HUES6 (cell line): ENCODE results near the gene TMEM52.

Experiments used
- H3K27ac ChIP-seq: 2 replicates; pipeline ENCODE4 v1.7.0; 2013; ENCODE audit warnings: low read depth, mild to moderate bottlenecking, low read length, inconsistent platforms
- H3K27me3 ChIP-seq: 2 replicates; pipeline ENCODE4 v1.6.1; 2013; ENCODE audit warnings: low read length; ENCODE audit not compliant: control insufficient read depth, insufficient read depth
- H3K36me3 ChIP-seq: 2 replicates; pipeline ENCODE4 v1.6.1; 2013; ENCODE audit warnings: low read length; ENCODE audit not compliant: control insufficient read depth, insufficient read depth
- H3K4me1 ChIP-seq: 2 replicates; pipeline ENCODE4 v1.6.1; 2013; ENCODE audit warnings: low read length; ENCODE audit not compliant: control insufficient read depth, insufficient read depth
- H3K4me3 ChIP-seq: 2 replicates; pipeline ENCODE4 v1.5.1; 2013; ENCODE audit warnings: low read depth, low read length
- H3K9ac ChIP-seq: one replicate; pipeline ENCODE4 v1.6.1; 2013; ENCODE audit warnings: mild to moderate bottlenecking, low read length
- H3K9me3 ChIP-seq: 2 replicates; pipeline ENCODE4 v1.6.1; 2013; ENCODE audit warnings: low read depth, low read length; ENCODE audit not compliant: control insufficient read depth, insufficient read depth

Gene TMEM52

DNA sequence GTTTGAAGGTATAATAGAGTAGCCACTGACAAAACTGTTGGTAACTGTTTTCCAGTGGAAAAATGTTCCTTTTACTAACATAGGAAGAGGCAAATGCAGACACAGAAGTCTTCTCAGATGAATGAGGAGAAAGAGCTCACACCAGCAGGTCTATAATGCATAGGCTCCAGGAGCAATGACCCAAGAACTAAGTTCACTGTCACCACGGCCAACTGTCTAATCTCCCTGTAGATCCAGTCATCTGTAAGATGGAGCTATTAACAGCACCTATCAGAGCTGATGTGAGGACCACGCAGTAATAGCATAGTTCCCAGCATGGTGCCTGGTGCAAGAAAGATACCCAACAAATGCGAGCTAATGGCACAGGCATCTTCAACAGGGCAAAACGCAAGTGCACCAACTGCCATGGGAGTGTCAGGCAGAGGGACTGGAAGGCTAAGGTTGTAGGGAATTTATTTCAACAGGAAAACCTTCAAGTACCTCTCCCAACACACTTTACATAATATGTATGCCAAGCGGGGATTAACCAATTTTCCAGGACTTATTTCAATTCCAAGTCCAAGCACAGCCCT, 41.1 kb downstream of the TMEM52 start:
- peaks cover 53% of the 10 kb centered on the region for H3K36me3 ChIP-seq
- H3K4me1 ChIP-seq = peaks cover 18% of the 10 kb centered on the region
- no peak overlapping the region for H3K4me3 ChIP-seq
- no peak overlapping the region for H3K9ac ChIP-seq
- H3K9me3 ChIP-seq = peaks cover 9% of the 10 kb centered on the region; the same call in 1 of the 2 replicates
- H3K27ac ChIP-seq = no peak overlapping the region
- H3K27me3 ChIP-seq = no peaks in the 10 kb centered on the region

DNA sequence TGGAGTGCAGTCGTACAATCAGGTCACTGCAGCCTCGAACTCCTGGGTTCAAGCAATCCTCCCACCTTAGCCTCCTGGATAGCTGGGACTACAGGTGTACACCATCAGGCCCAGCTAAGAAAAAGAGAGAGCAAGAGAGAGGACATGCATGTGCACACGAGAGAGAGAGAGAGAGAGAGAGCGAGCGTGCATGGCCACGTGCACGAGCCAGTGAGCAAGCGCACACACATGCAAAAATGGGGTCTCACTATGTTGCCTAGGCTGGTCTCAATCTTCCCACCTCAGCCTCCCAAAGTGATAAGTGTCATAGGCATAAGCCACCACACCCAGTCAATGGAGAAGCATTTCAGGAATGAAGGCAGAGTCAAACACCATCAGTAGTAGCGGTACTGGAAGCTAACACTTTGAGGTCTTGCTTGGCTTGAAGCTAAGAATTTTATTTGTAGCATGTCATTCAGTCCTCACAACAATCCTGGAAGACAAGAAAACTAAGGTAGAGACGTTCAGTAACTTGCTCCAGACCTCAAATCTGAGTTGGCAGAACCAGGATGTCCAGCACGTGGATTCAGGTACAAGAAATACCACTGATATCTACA, 42.6 kb downstream of the TMEM52 start:
- no peak overlapping the region for H3K4me3 ChIP-seq
- peaks cover 66% of the 10 kb centered on the region for H3K36me3 ChIP-seq
- no peak overlapping the region for H3K9ac ChIP-seq
- no peak overlapping the region for H3K27ac ChIP-seq
- H3K9me3 ChIP-seq = peaks cover 9% of the 10 kb centered on the region; the same call in 1 of the 2 replicates
- H3K27me3 ChIP-seq = no peaks in the 10 kb centered on the region
- H3K4me1 ChIP-seq = peaks cover 8% of the 10 kb centered on the region

DNA sequence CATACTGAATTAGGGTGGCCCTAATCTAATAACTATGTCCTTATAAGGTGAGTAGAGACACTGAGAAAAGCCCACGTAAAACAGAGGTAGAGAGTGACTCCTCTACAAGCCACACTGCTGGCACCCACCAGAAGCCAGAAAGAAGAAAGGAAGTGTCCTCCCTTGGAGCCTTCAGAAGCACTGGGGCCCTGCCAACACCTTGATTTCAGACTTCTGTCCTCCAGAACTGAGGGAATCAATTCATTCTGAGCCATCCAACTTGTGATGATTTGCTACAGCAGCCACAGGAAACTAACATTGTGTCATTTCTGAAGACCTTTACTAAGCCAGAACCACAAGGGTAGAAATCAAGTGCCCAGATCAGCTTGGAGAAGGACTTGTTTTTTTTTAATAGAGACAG, 43.1 kb downstream of the TMEM52 start:
- H3K4me1 ChIP-seq = peaks cover 3% of the 10 kb centered on the region
- H3K9ac ChIP-seq = no peak overlapping the region
- H3K27ac ChIP-seq = no peak overlapping the region
- H3K9me3 ChIP-seq = peaks cover 9% of the 10 kb centered on the region; the same call in 1 of the 2 replicates
- peaks cover 71% of the 10 kb centered on the region for H3K36me3 ChIP-seq
- no peaks in the 10 kb centered on the region for H3K27me3 ChIP-seq
- H3K4me3 ChIP-seq = no peak overlapping the region

- no peak overlapping the region for H3K27ac ChIP-seq
- no peak overlapping the region for H3K4me3 ChIP-seq
- no peak overlapping the region for H3K9ac ChIP-seq
- H3K4me1 ChIP-seq = no peaks in the 10 kb centered on the region
- no peaks in the 10 kb centered on the region for H3K27me3 ChIP-seq
- peaks cover 75% of the 10 kb centered on the region for H3K36me3 ChIP-seq
- H3K9me3 ChIP-seq = peaks cover 9% of the 10 kb centered on the region; the same call in 1 of the 2 replicates
Observed at GRCh38 chr1:1874901-1875300, 44.2 kb downstream of the TMEM52 start.

DNA sequence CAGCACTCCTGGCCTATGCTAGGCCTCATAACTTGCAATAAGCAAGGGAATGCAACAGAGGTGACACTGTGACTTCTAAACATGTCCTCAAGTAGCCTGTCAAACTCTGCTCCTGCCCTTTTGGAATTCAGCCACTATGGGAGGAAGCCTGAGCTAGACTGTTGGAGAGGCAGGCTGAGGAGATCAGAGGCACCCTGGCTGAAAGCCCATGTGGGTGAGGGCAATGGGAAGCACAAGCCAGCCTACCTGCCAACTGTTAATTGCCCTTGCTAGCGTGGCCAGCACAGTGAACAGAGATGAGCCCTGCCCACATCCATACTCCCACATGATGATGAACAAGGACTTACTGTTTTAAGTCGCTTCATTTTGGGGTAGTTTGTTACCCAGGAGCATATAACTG, 45.9 kb downstream of the TMEM52 start:
- Histone ChIP-seq H3K36me3 (peaks cover 65% of the 10 kb centered on the region), H3K4me1 (no peaks in the 10 kb centered on the region), H3K27me3 (no peaks in the 10 kb centered on the region), H3K27ac (no peak overlapping the region), H3K9me3 (peaks cover 11% of the 10 kb centered on the region; the same call in 1 of the 2 replicates), H3K4me3 (no peak overlapping the region), H3K9ac (no peak overlapping the region)

- Histone ChIP-seq H3K36me3 (peaks cover 57% of the 10 kb centered on the region), H3K9me3 (peaks cover 11% of the 10 kb centered on the region; the same call in 1 of the 2 replicates), H3K9ac (no peak overlapping the region), H3K27me3 (no peaks in the 10 kb centered on the region), H3K4me1 (no peaks in the 10 kb centered on the region), H3K27ac (no peak overlapping the region), H3K4me3 (no peak overlapping the region)
Observed at GRCh38 chr1:1872329-1872994, 46.6 kb downstream of the TMEM52 start.

DNA sequence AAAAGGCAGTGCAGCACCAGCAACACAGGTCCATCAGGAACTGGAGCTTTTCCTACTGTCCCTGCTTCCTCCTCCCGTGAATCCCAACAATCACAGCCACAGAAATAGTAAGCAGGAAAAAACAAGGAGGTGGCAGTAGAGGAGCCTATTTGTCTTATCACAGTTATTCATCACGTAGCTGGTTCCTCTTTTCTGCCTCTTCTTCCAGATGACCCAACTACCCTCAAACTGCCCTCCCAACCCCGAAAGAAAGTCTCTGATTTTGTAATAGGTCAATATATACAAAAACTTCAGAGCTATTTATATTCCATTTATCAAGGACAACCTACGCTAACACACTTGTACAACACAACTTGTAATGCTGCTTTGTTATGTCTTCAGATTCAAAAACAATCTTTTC, 49.6 kb downstream of the TMEM52 start:
- Histone ChIP-seq H3K9me3 (peaks cover 2% of the 10 kb centered on the region; the same call in 1 of the 2 replicates), H3K4me3 (no peak overlapping the region), H3K27ac (no peak overlapping the region), H3K36me3 (peaks cover 34% of the 10 kb centered on the region), H3K9ac (no peak overlapping the region), H3K4me1 (no peaks in the 10 kb centered on the region), H3K27me3 (no peaks in the 10 kb centered on the region)
